Measurements from ENCODE around the gene UGT3A1. TPM values are rescaled to one million over a fixed set of nuclear protein-coding genes. Genes with fewer than 3 reads are reported as not detected.

Gene UGT3A1
- total RNA-seq, 1 donor from 2014 or later = not detected

DNA sequence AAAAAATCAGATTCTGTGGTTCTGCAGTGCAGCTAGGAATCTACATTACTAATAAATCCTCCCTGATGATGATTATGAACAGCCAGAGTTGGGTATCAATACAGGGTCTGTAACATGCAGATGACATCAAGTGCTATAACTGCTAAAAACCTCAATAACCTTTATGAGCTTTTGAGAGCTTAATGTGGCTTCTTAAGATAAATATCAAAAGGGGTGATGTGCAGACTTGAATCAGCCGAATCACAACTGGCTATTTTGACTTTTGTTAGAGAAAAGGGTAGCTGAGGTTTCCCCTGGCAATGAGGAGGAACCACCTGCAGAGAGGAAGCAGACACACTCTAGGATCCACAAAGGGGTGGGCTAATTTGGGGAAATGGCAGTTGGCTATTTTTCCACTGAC is 83.0 kb downstream of the UGT3A1 start:
- no peak for DNase-seq

DNA sequence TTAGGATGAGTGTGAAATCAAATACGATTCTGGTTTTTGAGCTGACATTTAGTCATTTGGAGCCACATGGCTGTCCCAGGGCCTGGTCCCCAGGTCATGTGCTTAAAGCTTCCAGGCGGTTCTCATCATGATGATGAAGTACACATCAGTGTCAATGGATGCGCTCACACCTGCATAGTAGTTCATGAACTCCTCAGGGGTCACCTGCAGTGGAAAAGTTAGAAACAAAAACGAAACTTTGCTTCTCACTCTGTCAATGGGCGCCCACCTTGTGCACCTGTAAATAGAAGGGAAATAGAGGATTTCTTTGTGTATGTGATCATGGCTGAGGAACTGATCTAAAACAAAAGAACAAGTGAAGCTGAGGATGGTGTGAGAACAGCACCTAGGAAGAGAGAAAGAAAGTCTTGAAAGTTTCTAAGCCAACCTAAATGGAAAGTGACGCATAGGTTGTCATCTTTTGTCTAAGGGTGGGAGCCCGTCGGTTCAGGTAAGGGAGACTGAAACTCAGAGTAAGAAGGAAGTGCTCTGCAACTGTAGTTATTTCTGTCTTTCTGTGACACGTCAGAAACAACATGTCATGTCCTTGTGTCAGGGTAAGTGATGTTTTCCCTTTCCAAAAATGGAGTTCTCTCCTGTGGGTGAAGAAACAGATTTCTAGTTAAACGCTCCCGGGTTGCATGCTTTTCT is 86.6 kb downstream of the UGT3A1 start:
- no peak for DNase-seq

DNA sequence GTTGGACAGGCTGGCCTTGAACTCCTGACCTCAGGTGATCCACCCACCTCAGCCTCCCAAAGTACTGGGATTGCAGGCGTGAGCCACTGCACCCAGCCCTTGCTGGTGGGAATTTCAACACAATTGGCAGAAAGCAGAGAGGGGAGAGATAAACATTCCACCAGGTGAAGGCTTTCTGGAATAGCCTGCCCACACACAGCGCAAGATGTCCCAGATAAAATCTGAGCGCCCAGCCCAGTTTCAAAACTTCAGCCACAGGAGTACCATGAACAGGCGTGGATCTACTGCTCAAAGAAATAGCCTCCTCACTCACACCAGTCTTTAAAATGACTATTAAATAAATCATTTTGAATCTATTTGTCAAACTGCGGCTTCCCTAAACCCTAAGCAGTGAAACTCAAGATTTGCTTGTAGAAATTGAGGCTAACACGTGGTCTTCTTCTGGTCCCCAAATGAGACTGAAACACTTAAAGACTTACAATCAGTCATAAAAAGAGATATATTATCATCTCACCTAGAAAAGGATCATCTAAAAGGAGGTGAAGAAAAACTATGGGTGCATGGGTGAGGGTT is 87.5 kb downstream of the UGT3A1 start:
- DNase-seq = no peak

DNA sequence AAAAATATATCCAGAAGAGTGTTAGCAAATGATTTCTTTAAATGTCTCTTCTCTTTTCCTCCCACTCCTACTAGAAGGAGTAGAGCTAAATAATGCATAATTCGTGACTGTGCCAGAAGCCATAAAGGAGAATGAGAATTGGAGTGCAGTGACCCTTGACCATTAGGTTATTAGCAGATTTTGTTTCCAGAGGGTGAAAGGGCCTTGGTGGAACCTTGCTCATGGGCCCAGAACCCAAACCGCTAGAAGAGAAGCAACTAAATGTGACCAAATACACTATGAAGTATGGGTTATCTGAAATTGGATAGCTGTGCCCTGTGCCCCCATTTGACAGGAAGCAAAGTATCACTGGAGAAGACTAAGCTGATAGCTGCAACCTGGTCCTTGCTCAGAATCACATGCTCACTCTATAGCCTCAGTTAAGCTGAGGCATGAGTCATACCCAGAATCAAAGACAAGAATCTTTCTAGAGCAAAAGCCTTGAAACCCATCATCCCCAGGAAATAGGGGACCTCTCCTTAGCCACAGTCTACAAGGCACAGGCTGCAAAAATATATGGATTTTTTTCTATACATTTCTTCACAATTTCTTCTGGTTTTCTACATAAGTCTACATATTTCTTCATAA is 89.0 kb downstream of the UGT3A1 start:
- DNase-seq = no peak

Other genes with a start within 250 kb of the UGT3A1 start
- gene IL7R, start 134.5 kb downstream of the UGT3A1 start, total RNA-seq = 0.51 and 2.2 TPM in 2 replicates
- not detected in 2 replicates for gene CAPSL, start 52.8 kb downstream of the UGT3A1 start, total RNA-seq
- gene UGT3A2, start 75.5 kb upstream of the UGT3A1 start, total RNA-seq = not detected in 2 replicates
- gene LMBRD2, start 160.5 kb upstream of the UGT3A1 start, total RNA-seq = 8.8 and 13.1 TPM in 2 replicates
- gene SKP2, start 160.7 kb upstream of the UGT3A1 start, total RNA-seq = 32.3 and 51.9 TPM in 2 replicates